ENCODE measurements around the gene ORAI2.
"Not testable (repeated sequence)": the region's sequence is repeated elsewhere in the genome, so short reads cannot be mapped to it uniquely, and the experiment has no call there.

The ORAI2 gene

GRCh38 chr7:102469972-102470825, 36.8 kb downstream of the ORAI2 start:
- CTCF ChIA-PET: interaction anchor here (0.9 kb wide), 1 partner anchor 78 kb away, joined by 4 read pairs; no protein-coding TSS in a partner anchor
- no peak for TF ChIP-seq CTCF (IDR thresholded peaks at IDR 0.05; ENCODE audit: control extremely low read depth, extremely low read depth, low read depth, missing control alignments)
- POLR2A ChIA-PET: no interaction called here
- no peak for DNase-seq (ENCODE audit: extremely low spot score)

- DNase-seq (ENCODE audit: extremely low spot score): no peak
- CTCF ChIA-PET: interaction anchor here (0.8 kb wide), 1 partner anchor 192 kb away, joined by 3 read pairs; no protein-coding TSS in a partner anchor
- TF ChIP-seq CTCF (IDR thresholded peaks at IDR 0.05; ENCODE audit: control extremely low read depth, extremely low read depth, low read depth, missing control alignments): no peak
- POLR2A ChIA-PET: no interaction called here
Observed at GRCh38 chr7:102471791-102472125, 38.4 kb downstream of the ORAI2 start.

GRCh38 chr7:102472126-102473041, 39.0 kb downstream of the ORAI2 start:
- DNase-seq (ENCODE audit: extremely low spot score): no peak
- no peak for TF ChIP-seq CTCF (IDR thresholded peaks at IDR 0.05; ENCODE audit: control extremely low read depth, extremely low read depth, low read depth, missing control alignments)
- POLR2A ChIA-PET: no interaction called here
- CTCF ChIA-PET: interaction anchor here (1.9 kb wide), 1 partner anchor 68 kb away, joined by 4 read pairs; no protein-coding TSS in a partner anchor

- ChIA-PET CTCF (interaction anchor here (1.9 kb wide), 1 partner anchor 69 kb away, joined by 4 read pairs; no protein-coding TSS in a partner anchor), POLR2A (no interaction called here)
- TF ChIP-seq CTCF (IDR thresholded peaks at IDR 0.05; ENCODE audit: control extremely low read depth, extremely low read depth, low read depth, missing control alignments): no peak
- DNase-seq (ENCODE audit: extremely low spot score): no peak
Observed at GRCh38 chr7:102473271-102473991, 40.1 kb downstream of the ORAI2 start.

DNA sequence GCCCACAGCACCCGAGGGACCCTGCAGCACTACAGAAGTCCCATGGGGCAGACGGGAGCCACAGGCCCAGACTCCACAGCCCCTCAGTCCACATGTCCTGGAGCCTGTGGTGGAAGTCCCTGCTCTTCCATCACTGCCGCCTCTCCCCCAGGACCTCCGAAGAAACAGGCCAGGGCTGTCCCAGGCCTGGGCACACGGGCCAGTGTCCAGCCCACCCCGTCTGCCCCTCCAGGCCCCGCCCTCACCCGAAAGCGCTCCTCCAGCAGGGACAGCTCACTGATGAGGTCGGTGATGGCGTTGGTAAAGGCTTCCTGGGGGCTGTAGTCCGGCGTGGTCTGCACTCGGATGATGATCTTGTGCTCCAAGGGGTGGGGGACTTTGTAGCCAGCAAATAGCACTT, 40.7 kb downstream of the ORAI2 start:
- POLR2A ChIA-PET; DNase-seq (ENCODE audit: extremely low spot score): not testable (repeated sequence)
- CTCF ChIA-PET: interaction anchor here (1.9 kb wide), 1 partner anchor 69 kb away, joined by 4 read pairs; no protein-coding TSS in a partner anchor

- POLR2A ChIA-PET; CTCF ChIA-PET; DNase-seq (ENCODE audit: extremely low spot score): not testable (repeated sequence)
Observed at GRCh38 chr7:102474736-102475435, 41.5 kb downstream of the ORAI2 start.
